CD14-positive monocyte (primary cell): ENCODE measurements around the gene STON2. TPM values are rescaled to one million over a fixed set of nuclear protein-coding genes. Genes with fewer than 3 reads are reported as not detected.
"Not testable (repeated sequence)": the region's sequence is repeated elsewhere in the genome, so short reads cannot be mapped to it uniquely, and the experiment has no call there.

Experiments used
- DNase-seq, 3 donors: peaks; one replicate each; pipeline ENCODE4 v3.0.0-alpha.2; 2011 to 2022
- H2AFZ ChIP-seq: 2 replicates; pipeline ENCODE4 v1.6.0; 2012; ENCODE audit warnings: mild to moderate bottlenecking, low read depth, low read length, inconsistent platforms; ENCODE audit not compliant: insufficient read depth, poor library complexity, severe bottlenecking
- H3K27ac ChIP-seq, 2 donors: 1 replicate in 1 of 2; 2 replicates in 1 of 2; pipeline ENCODE4 v1.5.1; 2012 to 2013; ENCODE audit warnings: low read length in 2 of 2, control low read depth in 1 of 2, inconsistent platforms in 1 of 2, low read depth in 1 of 2, mild to moderate bottlenecking in 1 of 2
- H3K27me3 ChIP-seq, 2 donors: one replicate each; pipeline versions ENCODE4 v1.6.0 to v1.6.1; 2011 to 2013; ENCODE audit warnings: low read length in 2 of 2; ENCODE audit not compliant: control insufficient read depth in 2 of 2, insufficient read depth in 2 of 2
- H3K36me3 ChIP-seq, 2 donors: replicated peaks in 1 of 2; 1 replicate in 1 of 2; 2 replicates in 1 of 2; pipeline versions ENCODE4 v1.5.1 to v1.6.1; 2012 to 2013; ENCODE audit warnings: low read length in 2 of 2, control low read depth in 1 of 2, inconsistent platforms in 1 of 2, mild to moderate bottlenecking in 1 of 2; ENCODE audit not compliant: insufficient read depth in 2 of 2, control insufficient read depth in 1 of 2
- H3K4me1 ChIP-seq, 2 donors: 1 replicate in 1 of 2; 2 replicates in 1 of 2; pipeline versions ENCODE4 v1.5.1 to v1.6.1; 2012 to 2013; ENCODE audit warnings: low read length in 2 of 2, control low read depth in 1 of 2, inconsistent platforms in 1 of 2, mild to moderate bottlenecking in 1 of 2, moderate library complexity in 1 of 2; ENCODE audit not compliant: insufficient read depth in 2 of 2, control insufficient read depth in 1 of 2
- H3K4me2 ChIP-seq: replicated peaks from 2 replicates; pipeline ENCODE3; 2012; ENCODE audit warnings: low read length, moderate library complexity, mild to moderate bottlenecking; ENCODE audit not compliant: poor library complexity, severe bottlenecking; ENCODE audit errors: extremely low read depth
- H3K4me3 ChIP-seq, 3 experiments: fragments of 200-600 bp in 1 of 3; sonication (generic) in 1 of 3; replicated peaks in 1 of 3; 1 replicate in 2 of 3; 2 replicates in 1 of 3; pipeline ENCODE4 v1.5.1; 2011 to 2013; ENCODE audit warnings: low read length in 3 of 3, mild to moderate bottlenecking in 3 of 3, control low read depth in 2 of 3, low read depth in 2 of 3, inconsistent platforms in 1 of 3, moderate library complexity in 1 of 3
- H3K79me2 ChIP-seq: 2 replicates; pipeline ENCODE4 v1.6.0; 2012; ENCODE audit warnings: mild to moderate bottlenecking, control low read depth, inconsistent platforms, low read length, moderate library complexity; ENCODE audit not compliant: insufficient read depth
- H3K9ac ChIP-seq: 2 replicates; pipeline ENCODE4 v1.6.0; 2017; ENCODE audit warnings: low read length, mild to moderate bottlenecking; ENCODE audit not compliant: insufficient read depth, poor library complexity, severe bottlenecking
- H3K9me3 ChIP-seq, 2 donors: replicated peaks in 1 of 2; 1 replicate in 1 of 2; 2 replicates in 1 of 2; pipeline versions ENCODE4 v1.5.1 to v1.6.1; 2012 to 2013; ENCODE audit warnings: low read length in 2 of 2, control low read depth in 1 of 2; ENCODE audit not compliant: control insufficient read depth in 1 of 2, insufficient read depth in 1 of 2
- H4K20me1 ChIP-seq: 2 replicates; pipeline ENCODE4 v1.6.0; 2012; ENCODE audit warnings: mild to moderate bottlenecking, low read length, control low read depth, moderate library complexity; ENCODE audit not compliant: insufficient read depth
- H3K27ac Mint-ChIP-seq, 7 donors: one replicate each; pipeline ENCODE4 v1.8.0; 2020; ENCODE audit warnings: mild to moderate bottlenecking in 7 of 7, mixed read lengths in 7 of 7, moderate library complexity in 6 of 7, inconsistent platforms in 2 of 7
- H3K27me3 Mint-ChIP-seq, 3 donors: one replicate each; pipeline ENCODE4 v1.8.0; 2021 to 2022; ENCODE audit warnings: low read depth in 3 of 3, mild to moderate bottlenecking in 3 of 3, mixed read lengths in 3 of 3, moderate library complexity in 3 of 3, inconsistent platforms in 1 of 3
- H3K36me3 Mint-ChIP-seq, 2 donors: one replicate each; pipeline ENCODE4 v1.8.0; 2020; ENCODE audit warnings: mixed read lengths in 2 of 2, inconsistent platforms in 1 of 2, mild to moderate bottlenecking in 1 of 2
- H3K4me1 Mint-ChIP-seq: one replicate; pipeline ENCODE4 v1.8.0; 2020; ENCODE audit warnings: mild to moderate bottlenecking, mixed read lengths
- H3K4me3 Mint-ChIP-seq, 2 donors: one replicate each; pipeline ENCODE4 v1.8.0; 2020; ENCODE audit warnings: mild to moderate bottlenecking in 2 of 2, mixed read lengths in 2 of 2, moderate library complexity in 1 of 2
- H3K9me3 Mint-ChIP-seq, 7 donors: one replicate each; pipeline ENCODE4 v1.8.0; 2020 to 2022; ENCODE audit warnings: mixed read lengths in 7 of 7, mild to moderate bottlenecking in 6 of 7, moderate library complexity in 6 of 7, inconsistent platforms in 2 of 7
- WGBS: methylation state at CpG from one replicate; pipeline ENCODE4 v1.1.5; 2013; ENCODE audit warnings: missing lambda C conversion rate; ENCODE audit not compliant: insufficient coverage; 5-methylcytosine and 5-hydroxymethylcytosine counted together
- intact Hi-C, 2 donors: fragments of 100-400 bp; cut with micrococcal nuclease; formaldehyde crosslinking; loops; one replicate each; pipeline versions ENCODE4 v1.15.0 to v1.15.1; 2023
- polyA plus RNA-seq, 3 donors: library from polyadenylated mRNA; depleted of rRNA in 1 of 3; unstranded in 2 of 3; stranded (reverse) in 1 of 3; fragments of 300-500 nt in 2 of 3; fragments of >200 nt in 1 of 3; fragmentation: Illumina TruSeq in 2 of 3; gene quantifications; 1 replicate in 2 of 3; 2 replicates in 1 of 3; pipeline ENCODE4 v1.2.3, GENCODE V29; 2012 to 2021
- TF ChIP-seq, protein P1 (sequence below): fragments of 200-600 bp; IDR thresholded peaks from one replicate; pipeline ENCODE4 v1.8.0; 2022; ENCODE audit warnings: antibody characterized with exemption, mild to moderate bottlenecking

Gene STON2
- polyA plus RNA-seq, 3 donors: 1.6 to 3.2 (median 2.1) TPM

- no peak overlapping the region for H2AFZ ChIP-seq
Measured at GRCh38 chr14:81430235-81430634, 30.1 kb upstream of the STON2 start.

GRCh38 chr14:81429749-81430148 is 29.6 kb upstream of the STON2 start:
- H3K9me3 ChIP-seq: peaks cover 0 to 13% of the 10 kb centered on the region in 2 donors
- Mint-ChIP-seq H3K4me3 (peak overlapping the region in 1 of 2 donors; percentile 12), H3K4me1 (peaks cover 14% of the 10 kb centered on the region), H3K36me3 (peaks cover 0 to 17% of the 10 kb centered on the region in 2 donors), H3K27me3 (peaks cover 40 to 74% (median 42%) of the 10 kb centered on the region in 3 donors)
- 86% methylated on average over 1 of the region's 11 CpGs for WGBS
- intact Hi-C loops: loop anchor here (10.0 kb wide), 1 partner anchor 45 kb away; no protein-coding TSS in a partner anchor
- H2AFZ ChIP-seq, H3K27ac Mint-ChIP-seq, H4K20me1 ChIP-seq, H3K27ac ChIP-seq, H3K9ac ChIP-seq, H3K4me2 ChIP-seq, H3K4me3 ChIP-seq, H3K79me2 ChIP-seq, H3K36me3 ChIP-seq, DNase-seq, H3K9me3 Mint-ChIP-seq: not testable (repeated sequence)
- peaks cover 12 to 13% of the 10 kb centered on the region in 2 donors for H3K4me1 ChIP-seq
- peaks cover 30 to 54% of the 10 kb centered on the region in 2 donors for H3K27me3 ChIP-seq

More at GRCh38 chr14:81430235-81430634, 30.1 kb upstream of the STON2 start:
- Histone ChIP-seq H3K4me1 (peaks cover 14 to 16% of the 10 kb centered on the region in 2 donors), H3K36me3 (no peaks in the 10 kb centered on the region), H3K27me3 (peaks cover 35 to 59% of the 10 kb centered on the region in 2 donors), H3K9ac (no peak overlapping the region), H3K9me3 (peaks cover 0 to 16% of the 10 kb centered on the region in 2 donors), H3K27ac (no peak overlapping the region), H3K79me2 (no peaks in the 10 kb centered on the region), H3K4me3 (no peak overlapping the region), H3K4me2 (no peak overlapping the region), H4K20me1 (peaks cover 3% of the 10 kb centered on the region)
- TF ChIP-seq, protein P1, sequence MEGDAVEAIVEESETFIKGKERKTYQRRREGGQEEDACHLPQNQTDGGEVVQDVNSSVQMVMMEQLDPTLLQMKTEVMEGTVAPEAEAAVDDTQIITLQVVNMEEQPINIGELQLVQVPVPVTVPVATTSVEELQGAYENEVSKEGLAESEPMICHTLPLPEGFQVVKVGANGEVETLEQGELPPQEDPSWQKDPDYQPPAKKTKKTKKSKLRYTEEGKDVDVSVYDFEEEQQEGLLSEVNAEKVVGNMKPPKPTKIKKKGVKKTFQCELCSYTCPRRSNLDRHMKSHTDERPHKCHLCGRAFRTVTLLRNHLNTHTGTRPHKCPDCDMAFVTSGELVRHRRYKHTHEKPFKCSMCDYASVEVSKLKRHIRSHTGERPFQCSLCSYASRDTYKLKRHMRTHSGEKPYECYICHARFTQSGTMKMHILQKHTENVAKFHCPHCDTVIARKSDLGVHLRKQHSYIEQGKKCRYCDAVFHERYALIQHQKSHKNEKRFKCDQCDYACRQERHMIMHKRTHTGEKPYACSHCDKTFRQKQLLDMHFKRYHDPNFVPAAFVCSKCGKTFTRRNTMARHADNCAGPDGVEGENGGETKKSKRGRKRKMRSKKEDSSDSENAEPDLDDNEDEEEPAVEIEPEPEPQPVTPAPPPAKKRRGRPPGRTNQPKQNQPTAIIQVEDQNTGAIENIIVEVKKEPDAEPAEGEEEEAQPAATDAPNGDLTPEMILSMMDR: no peak
- Mint-ChIP-seq H3K4me1 (peaks cover 15% of the 10 kb centered on the region), H3K4me3 (no peak overlapping the region), H3K27ac (no peak overlapping the region), H3K36me3 (peaks cover 0 to 17% of the 10 kb centered on the region in 2 donors), H3K9me3 (peaks cover 0 to 3% (median 0%) of the 10 kb centered on the region in 7 donors), H3K27me3 (peaks cover 44 to 76% (median 47%) of the 10 kb centered on the region in 3 donors)
- intact Hi-C loops: loop anchor here (10.0 kb wide), 1 partner anchor 45 kb away; no protein-coding TSS in a partner anchor
- 85% methylated on average over 4 of the region's 5 CpGs for WGBS
- DNase-seq: no peak
